ENCODE measurements around the gene PLXNB3. TPM values are rescaled to one million over a fixed set of nuclear protein-coding genes. Genes with fewer than 3 reads are reported as not detected.

The PLXNB3 gene
- total and polyA plus RNA-seq, 2 of the 13 experiments (the other 11 are each of a cell fraction or from before 2014, with no cell fraction given): 3.0 to 6.9 TPM

GRCh38 chrX:153781428-153782047, 17.5 kb downstream of the PLXNB3 start (continued):
- TF ChIP-seq ZNF318 (CRISPR knock-in tag; IDR thresholded peaks at IDR 0.05) (no peak), ZNF460 (CRISPR knock-in tag; IDR thresholded peaks at IDR 0.05; ENCODE audit: borderline replicate concordance) (no peak), SPEN (CRISPR knock-in tag; IDR thresholded peaks at IDR 0.05; ENCODE audit: low read depth) (no peak), AGO2 (optimal IDR thresholded peaks at IDR 0.05; ENCODE audit: low read depth, low read length) (peak; percentile 84), MNT (IDR thresholded peaks at IDR 0.05) (peak; percentile 37; the same call in 1 of the 2 replicates), SOX5 (CRISPR knock-in tag; IDR thresholded peaks at IDR 0.05; ENCODE audit: borderline replicate concordance) (no peak)

Measured in HepG2 (cell line).